ENCODE data around the gene AP5Z1. TPM values are rescaled to one million over a fixed set of nuclear protein-coding genes. Genes with fewer than 3 reads are reported as not detected.
A peak's percentile ranks its signal among the peaks of the same experiment; 100 is the strongest.

AP5Z1 gene
- total RNA-seq, 1 experiment from 2014 or later, result 38.3 TPM

- H3K27me3 Mint-ChIP-seq (ENCODE audit: low read depth), result no peaks in the 10 kb centered on the region; the same call in 1 of the 2 replicates
- Histone ChIP-seq H4K91ac (ENCODE audit: insufficient read length, low read depth, low read length) (no peak overlapping the region), H4K5ac (ENCODE audit: insufficient read length, low read depth, low read length) (no peak overlapping the region), H3K23me2 (ENCODE audit: insufficient read length, low read depth, low read length, poor library complexity, severe bottlenecking) (peaks cover 5% of the 10 kb centered on the region), H3K27me3 (ENCODE audit: insufficient read depth, low read length) (no peaks in the 10 kb centered on the region), H3K9me3 (ENCODE audit: control insufficient read depth, low read depth, low read length) (no peaks in the 10 kb centered on the region), H2BK20ac (ENCODE audit: low read depth, low read length, poor library complexity, severe bottlenecking) (no peak overlapping the region), H2BK15ac (ENCODE audit: low read depth, low read length) (no peak overlapping the region), H4K20me1 (ENCODE audit: control insufficient read depth, insufficient read depth, insufficient read length) (no peaks in the 10 kb centered on the region), H3K56ac (ENCODE audit: insufficient read length, low read depth, low read length) (no peak overlapping the region), H2AK5ac (ENCODE audit: insufficient read length, low read length) (no peak overlapping the region), H2AFZ (ENCODE audit: low read length) (no peak overlapping the region), H2BK12ac (ENCODE audit: insufficient read length, low read depth, low read length) (no peak overlapping the region), H3K27ac (ENCODE audit: insufficient read length, low read depth, low read length) (no peak overlapping the region), H3K79me1 (ENCODE audit: insufficient read depth, low read depth, low read length, poor library complexity, severe bottlenecking) (no peaks in the 10 kb centered on the region), H3K14ac (ENCODE audit: insufficient read depth, low read length) (no peak overlapping the region), H4K8ac (replicated peaks; ENCODE audit: insufficient read length, low read depth, low read length) (no peak overlapping the region), H3K9ac (ENCODE audit: extremely low read depth, insufficient read length, low read length) (no peak overlapping the region), H2BK5ac (ENCODE audit: insufficient read length, low read length) (no peak overlapping the region), H3T11ph (ENCODE audit: low read length) (no peak overlapping the region), H3K4me1 (ENCODE audit: insufficient read depth, low read length) (no peaks in the 10 kb centered on the region), H2BK120ac (ENCODE audit: low read depth, low read length, poor library complexity, severe bottlenecking) (no peak overlapping the region), H3K18ac (ENCODE audit: insufficient read length, low read depth, low read length) (no peak overlapping the region), H3K79me2 (ENCODE audit: insufficient read depth, low read length) (no peaks in the 10 kb centered on the region), H3K4ac (ENCODE audit: low read depth, low read length) (no peak overlapping the region), H3K4me2 (ENCODE audit: insufficient read depth, insufficient read length, low read length) (no peak overlapping the region), H3K23ac (ENCODE audit: insufficient read length, low read depth, low read length) (no peak overlapping the region)
- DNase-seq, result peak; percentile 73
- H3K36me3 Mint-ChIP-seq (ENCODE audit: insufficient read depth in 1 of 3, low read depth in 3 of 3), result peaks cover 5 to 17% (median 11%) of the 10 kb centered on the region in 3 experiments; a peak in 6 of 7 replicates
- peak overlapping the region in 1 of 3 experiments; percentile 36; a peak in 3 of 7 replicates for H3K27ac Mint-ChIP-seq
- peaks cover 0 to 3% of the 10 kb centered on the region in 2 experiments; a peak in 2 of 5 replicates for H3K9me3 Mint-ChIP-seq
- H3K4me3 Mint-ChIP-seq, result no peak overlapping the region
- peaks cover 6 to 7% of the 10 kb centered on the region in 2 experiments; a peak in 3 of 4 replicates for H3K4me1 Mint-ChIP-seq
- no peak for TF ChIP-seq CTCF (conservative IDR thresholded peaks at IDR 0.05)
- no CpG with 5 or more reads among the region's 24 CpGs for WGBS (ENCODE audit: extremely low coverage, insufficient read length, low lambda C conversion rate)
These were observed 19.3 kb downstream of the AP5Z1 start for GRCh38 chr7:4794591-4795350.

All from H9 (cell line).